Hematopoietic multipotent progenitor cell treated with erythropoietin and hydrocortisone succinate and interleukin-3 and kit ligand, for 15 days (in vitro differentiated cells): ENCODE results near the gene ANGPTL2.

Experiments used
- DNase-seq: peaks from one replicate; pipeline ENCODE4 v3.0.0-alpha.2; 2015; ENCODE audit warnings: low spot score

ANGPTL2 gene

GRCh38 chr9:127075624-127076372 lies 46.6 kb downstream of the ANGPTL2 start:
- no peak for DNase-seq

GRCh38 chr9:127074561-127075548 lies 47.6 kb downstream of the ANGPTL2 start:
- DNase-seq = no peak

GRCh38 chr9:127067603-127068220 lies 54.7 kb downstream of the ANGPTL2 start:
- no peak for DNase-seq

- DNase-seq = no peak
These were observed 55.6 kb downstream of the ANGPTL2 start for GRCh38 chr9:127066851-127067136.

- DNase-seq = no peak
These were observed 56.2 kb downstream of the ANGPTL2 start for GRCh38 chr9:127066060-127066850.

GRCh38 chr9:127065592-127065991 lies 56.8 kb downstream of the ANGPTL2 start:
- no peak for DNase-seq

- DNase-seq = no peak
These were observed 58.1 kb downstream of the ANGPTL2 start for GRCh38 chr9:127064335-127064734.

- DNase-seq = no peak
These were observed 61.0 kb downstream of the ANGPTL2 start for GRCh38 chr9:127061411-127061810.

GRCh38 chr9:127059765-127060361 lies 62.6 kb downstream of the ANGPTL2 start:
- DNase-seq = no peak

GRCh38 chr9:127059030-127059429 lies 63.4 kb downstream of the ANGPTL2 start:
- DNase-seq = no peak

GRCh38 chr9:127058645-127059021 lies 63.8 kb downstream of the ANGPTL2 start:
- no peak for DNase-seq

- DNase-seq = no peak
These were observed 64.3 kb downstream of the ANGPTL2 start for GRCh38 chr9:127058011-127058644.

GRCh38 chr9:127056446-127056845 lies 66.0 kb downstream of the ANGPTL2 start:
- no peak for DNase-seq

GRCh38 chr9:127055745-127056402 lies 66.6 kb downstream of the ANGPTL2 start:
- no peak for DNase-seq

GRCh38 chr9:127053960-127054359 lies 68.5 kb downstream of the ANGPTL2 start:
- no peak for DNase-seq

GRCh38 chr9:127053057-127053821 lies 69.2 kb downstream of the ANGPTL2 start:
- no peak for DNase-seq

- no peak for DNase-seq
These were observed 70.4 kb downstream of the ANGPTL2 start for GRCh38 chr9:127051881-127052595.

GRCh38 chr9:127050591-127051001 lies 71.8 kb downstream of the ANGPTL2 start:
- DNase-seq = no peak

- DNase-seq = no peak
These were observed 72.3 kb downstream of the ANGPTL2 start for GRCh38 chr9:127050152-127050551.
